HUES64 (cell line): ENCODE measurements around the gene CDHR5.

Experiments
- H3K27ac ChIP-seq: 2 replicates; pipeline ENCODE4 v1.7.0; 2013; ENCODE audit warnings: low read depth, low read length, inconsistent platforms
- H3K27me3 ChIP-seq: 2 replicates; pipeline ENCODE4 v1.6.1; 2013; ENCODE audit warnings: mild to moderate bottlenecking, low read length; ENCODE audit not compliant: insufficient read depth
- H3K36me3 ChIP-seq: 2 replicates; pipeline ENCODE4 v1.6.1; 2013; ENCODE audit warnings: mild to moderate bottlenecking, low read length; ENCODE audit not compliant: insufficient read depth
- H3K4me1 ChIP-seq: 2 replicates; pipeline ENCODE4 v1.6.1; 2013; ENCODE audit warnings: mild to moderate bottlenecking, low read length, moderate library complexity; ENCODE audit not compliant: insufficient read depth
- H3K4me3 ChIP-seq: 2 replicates; pipeline ENCODE4 v1.5.1; 2013; ENCODE audit warnings: mild to moderate bottlenecking, low read length, moderate library complexity
- H3K9ac ChIP-seq: 2 replicates; pipeline ENCODE4 v1.6.1; 2013; ENCODE audit warnings: mild to moderate bottlenecking, low read depth, low read length
- H3K9me3 ChIP-seq: 2 replicates; pipeline ENCODE4 v1.6.1; 2013; ENCODE audit warnings: low read depth, low read length; ENCODE audit not compliant: insufficient read depth
- WGBS: fragments of 150-250, 120-280 bp; methylation state at CpG from one replicate; pipeline ENCODE4 v1.1.7; 2013; ENCODE audit warnings: missing lambda C conversion rate; 5-methylcytosine and 5-hydroxymethylcytosine counted together

The CDHR5 gene

DNA sequence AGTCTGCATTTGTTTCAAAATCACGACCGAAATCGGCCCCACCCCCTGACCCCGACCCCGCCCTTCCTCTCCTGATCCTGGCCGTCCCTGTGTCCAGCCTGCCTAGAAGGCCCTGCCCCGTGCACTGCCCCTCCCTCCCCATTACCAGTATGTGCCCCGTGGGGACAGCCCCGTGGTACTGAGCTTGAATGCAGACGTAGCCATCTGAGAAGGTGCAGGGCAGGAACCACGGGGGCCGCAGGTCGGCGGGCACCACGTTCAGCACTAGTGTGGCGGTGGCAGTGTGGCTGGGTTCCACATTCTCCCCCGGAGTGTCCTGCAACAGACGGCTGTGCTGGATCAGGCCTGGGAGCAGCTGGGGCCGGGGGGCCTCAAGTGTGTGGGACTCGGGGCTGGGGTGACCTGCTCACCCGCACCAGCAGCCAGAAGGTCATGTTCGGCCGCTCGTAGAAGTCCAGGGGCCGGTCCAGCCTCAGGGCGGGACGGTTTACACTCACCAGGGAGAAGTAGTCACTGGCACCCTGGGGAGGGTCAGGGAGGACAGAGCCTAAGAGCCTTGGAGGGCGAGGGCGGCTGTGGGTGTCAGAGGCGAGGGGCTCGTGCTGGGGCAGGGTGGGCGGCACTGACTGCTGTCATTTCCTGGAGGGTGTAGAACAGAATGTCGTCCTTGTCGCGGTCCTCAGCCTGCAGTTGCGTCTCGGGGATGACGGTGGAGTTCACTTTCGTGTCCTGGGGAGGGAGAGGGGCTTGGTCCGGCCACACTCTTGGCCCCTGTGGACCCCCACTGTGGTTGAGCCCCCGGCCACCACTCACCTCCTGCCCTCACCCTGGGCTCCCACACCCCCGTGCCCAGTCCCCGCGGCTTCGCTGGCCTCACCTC lies 3.6 kb downstream of the CDHR5 start:
- Histone ChIP-seq H3K4me1 (no peaks in the 10 kb centered on the region; the same call in 1 of the 2 replicates), H3K27ac (no peak overlapping the region), H3K36me3 (peaks cover 5% of the 10 kb centered on the region; the same call in 1 of the 2 replicates), H3K27me3 (no peaks in the 10 kb centered on the region; the same call in 1 of the 2 replicates), H3K9ac (no peak overlapping the region), H3K9me3 (no peaks in the 10 kb centered on the region), H3K4me3 (no peak overlapping the region)
- WGBS = 87% methylated on average over 45 of the region's 45 CpGs

DNA sequence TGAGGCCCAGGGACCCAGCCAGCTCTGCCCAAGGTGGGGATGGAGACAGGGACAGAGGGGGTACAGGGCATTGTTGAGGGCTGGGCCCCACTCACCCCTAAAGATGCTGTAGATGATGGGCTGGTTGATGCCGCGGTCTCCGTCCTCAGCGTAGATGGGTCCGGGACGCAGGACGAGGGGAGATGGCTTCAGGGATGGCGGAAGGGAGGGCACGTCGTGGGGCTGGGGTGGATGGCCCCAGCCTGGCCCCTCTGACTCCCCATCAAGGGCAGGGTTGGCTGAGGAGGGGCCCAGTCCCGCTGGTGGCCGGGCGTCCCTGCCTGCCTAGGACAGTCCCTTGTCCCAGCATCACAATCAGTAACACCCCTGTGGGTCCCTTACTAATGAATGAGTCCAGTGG lies 4.6 kb downstream of the CDHR5 start:
- Histone ChIP-seq H3K4me3 (no peak overlapping the region), H3K27ac (no peak overlapping the region), H3K9me3 (no peaks in the 10 kb centered on the region), H3K4me1 (peaks cover 2% of the 10 kb centered on the region; the same call in 1 of the 2 replicates), H3K36me3 (peaks cover 5% of the 10 kb centered on the region; the same call in 1 of the 2 replicates), H3K9ac (no peak overlapping the region), H3K27me3 (no peaks in the 10 kb centered on the region)
- WGBS = 94% methylated on average over 13 of the region's 13 CpGs

DNA sequence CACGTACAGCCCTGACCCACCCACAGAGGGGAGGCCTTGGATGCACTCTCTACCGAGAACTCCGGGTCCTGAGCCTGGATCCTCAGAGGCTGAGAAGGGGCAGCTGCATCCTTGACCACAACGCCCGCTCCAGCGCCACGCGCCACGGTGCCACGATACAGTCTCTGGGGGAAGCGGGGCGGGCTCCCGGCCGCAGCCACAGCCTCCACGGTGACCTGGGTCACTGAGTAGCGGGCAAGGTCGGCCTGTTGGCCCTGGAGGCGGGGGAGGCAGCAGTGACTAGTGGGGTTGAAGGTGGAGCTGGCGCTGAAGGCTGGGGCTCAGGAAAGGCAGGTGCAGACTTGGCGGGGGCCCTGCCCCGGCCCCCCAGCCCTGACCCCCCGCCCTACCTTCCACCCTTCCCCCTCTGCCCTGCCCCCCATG lies 5.1 kb downstream of the CDHR5 start:
- Histone ChIP-seq H3K27ac (no peak overlapping the region), H3K9me3 (no peaks in the 10 kb centered on the region), H3K9ac (no peak overlapping the region), H3K27me3 (no peaks in the 10 kb centered on the region), H3K4me3 (no peak overlapping the region), H3K4me1 (peaks cover 2% of the 10 kb centered on the region; the same call in 1 of the 2 replicates), H3K36me3 (peaks cover 5% of the 10 kb centered on the region; the same call in 1 of the 2 replicates)
- whole genome bisulfite sequencing = 94% methylated on average over 18 of the region's 22 CpGs

DNA sequence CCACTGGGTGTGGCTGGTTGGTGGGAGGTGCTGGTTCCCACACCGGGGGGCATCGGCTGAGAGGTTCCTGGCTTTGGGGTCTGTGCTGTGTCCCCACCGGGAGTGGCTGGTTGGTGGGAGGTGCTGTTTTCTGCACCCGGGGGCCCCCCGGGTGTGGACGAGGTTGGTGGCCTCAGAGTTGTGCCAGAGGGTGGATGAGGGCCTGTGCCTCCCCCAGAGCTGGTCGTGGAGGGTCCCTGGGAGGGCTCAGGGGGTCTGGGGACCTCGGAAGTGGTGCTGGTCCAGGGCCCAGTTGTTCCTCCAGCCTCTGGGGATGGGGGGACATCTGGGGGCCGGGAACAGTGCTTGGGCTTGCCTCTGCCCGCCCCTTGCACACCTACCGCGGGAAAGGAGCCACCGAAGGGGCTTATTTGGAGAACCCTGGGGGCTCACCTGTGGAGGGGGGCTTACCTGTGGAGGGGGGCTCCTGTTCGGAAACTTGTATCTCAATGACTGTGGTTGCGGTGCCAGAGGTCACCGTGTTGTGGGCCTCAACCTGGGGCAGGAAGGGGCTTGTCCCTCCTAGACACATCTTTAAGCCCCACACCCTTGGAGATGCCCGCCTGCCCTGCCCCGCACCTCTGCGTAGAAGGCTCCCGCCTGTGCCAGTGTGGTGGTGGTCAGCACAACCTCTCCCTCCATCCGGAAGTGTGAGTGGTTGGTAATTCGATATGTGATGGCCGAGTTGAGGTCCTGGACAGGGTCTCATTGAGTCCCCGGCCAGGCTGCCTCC lies 5.7 kb downstream of the CDHR5 start:
- 93% methylated on average over 24 of the region's 24 CpGs for WGBS
- H3K9ac ChIP-seq = no peak overlapping the region
- peaks cover 7% of the 10 kb centered on the region; the same call in 1 of the 2 replicates for H3K36me3 ChIP-seq
- no peaks in the 10 kb centered on the region for H3K9me3 ChIP-seq
- peaks cover 2% of the 10 kb centered on the region; the same call in 1 of the 2 replicates for H3K4me1 ChIP-seq
- H3K27me3 ChIP-seq = no peaks in the 10 kb centered on the region
- H3K4me3 ChIP-seq = no peak overlapping the region
- H3K27ac ChIP-seq = no peak overlapping the region

DNA sequence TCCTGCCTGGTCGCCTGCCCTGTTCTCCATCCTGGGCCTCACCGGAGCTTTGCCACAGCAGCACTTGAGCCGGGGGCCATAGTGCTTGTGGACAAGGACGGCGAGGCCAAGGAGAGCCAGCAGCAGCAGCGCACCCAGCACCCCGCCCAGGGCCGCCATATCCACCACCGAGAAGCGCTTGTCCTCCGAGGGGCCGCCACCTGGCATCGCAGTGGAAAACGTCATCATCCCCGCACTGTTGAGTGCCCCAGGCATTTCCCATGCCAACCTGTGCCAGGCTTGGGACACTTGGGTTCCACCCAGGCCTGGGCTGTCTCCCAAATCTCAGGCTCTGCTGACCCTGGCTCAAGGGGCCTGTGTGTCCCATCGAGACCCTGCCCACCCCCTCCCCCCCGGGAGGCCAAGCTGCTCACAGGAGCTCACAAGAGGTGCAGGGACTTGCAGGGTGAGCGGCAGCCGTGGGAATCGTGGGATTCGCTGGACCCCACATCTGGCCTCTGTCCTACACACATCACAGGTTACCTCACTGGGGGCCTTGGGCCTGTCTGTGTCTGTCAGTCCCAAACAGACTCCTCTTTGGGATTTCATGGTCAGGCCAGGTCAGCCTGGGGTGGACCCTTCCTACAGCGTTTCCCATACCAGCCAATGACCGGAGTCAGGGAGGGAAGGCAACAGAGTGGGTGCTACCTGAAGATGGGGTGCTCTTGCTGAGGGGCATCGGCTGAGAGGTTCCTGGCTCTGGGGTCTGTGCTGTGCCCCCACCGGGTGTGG lies 6.7 kb downstream of the CDHR5 start:
- Histone ChIP-seq H3K9me3 (no peaks in the 10 kb centered on the region), H3K4me3 (no peak overlapping the region), H3K27me3 (no peaks in the 10 kb centered on the region), H3K27ac (no peak overlapping the region), H3K9ac (no peak overlapping the region), H3K4me1 (peaks cover 2% of the 10 kb centered on the region; the same call in 1 of the 2 replicates), H3K36me3 (peaks cover 10% of the 10 kb centered on the region)
- 97% methylated on average over 25 of the region's 25 CpGs for WGBS

DNA sequence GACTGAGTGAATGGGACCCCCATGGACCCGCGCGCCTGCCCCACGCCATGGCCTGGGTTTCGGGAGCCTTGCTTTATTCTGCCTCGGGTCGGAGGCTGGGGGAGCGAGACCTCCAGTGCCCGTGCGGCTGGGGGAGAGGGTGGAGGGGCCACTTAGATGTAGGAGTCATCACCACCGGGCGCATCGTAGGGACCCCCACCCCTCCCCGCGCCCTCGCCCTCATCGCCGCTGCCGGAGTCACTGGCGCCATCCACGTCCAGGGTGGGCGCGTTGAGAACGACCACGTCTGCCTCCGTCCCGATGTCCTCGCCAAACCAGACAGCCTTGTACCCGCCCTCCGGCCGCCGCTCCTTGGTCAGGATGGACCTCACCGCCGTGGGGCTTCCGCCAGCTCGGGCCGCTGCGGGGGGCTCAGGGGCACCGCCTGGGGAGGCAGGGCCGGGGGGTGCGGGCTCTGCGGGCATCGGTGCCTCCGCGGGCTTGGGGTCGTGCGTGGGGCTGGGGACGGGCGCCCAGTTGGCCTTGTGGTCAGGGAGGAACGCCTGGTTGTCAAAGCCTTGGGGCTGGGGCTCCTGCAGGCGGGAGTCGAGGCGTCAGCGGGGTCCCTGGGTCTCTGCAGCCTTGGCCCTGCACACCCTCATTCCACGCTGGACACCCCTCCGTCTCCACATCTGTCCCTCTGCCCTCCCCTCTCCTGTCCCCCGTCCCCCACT lies 7.4 kb downstream of the CDHR5 start:
- Histone ChIP-seq H3K27ac (no peak overlapping the region), H3K9me3 (no peaks in the 10 kb centered on the region), H3K4me1 (peaks cover 2% of the 10 kb centered on the region; the same call in 1 of the 2 replicates), H3K4me3 (no peak overlapping the region), H3K9ac (no peak overlapping the region), H3K36me3 (peaks cover 17% of the 10 kb centered on the region), H3K27me3 (no peaks in the 10 kb centered on the region)
- 95% methylated on average over 57 of the region's 57 CpGs for WGBS

DNA sequence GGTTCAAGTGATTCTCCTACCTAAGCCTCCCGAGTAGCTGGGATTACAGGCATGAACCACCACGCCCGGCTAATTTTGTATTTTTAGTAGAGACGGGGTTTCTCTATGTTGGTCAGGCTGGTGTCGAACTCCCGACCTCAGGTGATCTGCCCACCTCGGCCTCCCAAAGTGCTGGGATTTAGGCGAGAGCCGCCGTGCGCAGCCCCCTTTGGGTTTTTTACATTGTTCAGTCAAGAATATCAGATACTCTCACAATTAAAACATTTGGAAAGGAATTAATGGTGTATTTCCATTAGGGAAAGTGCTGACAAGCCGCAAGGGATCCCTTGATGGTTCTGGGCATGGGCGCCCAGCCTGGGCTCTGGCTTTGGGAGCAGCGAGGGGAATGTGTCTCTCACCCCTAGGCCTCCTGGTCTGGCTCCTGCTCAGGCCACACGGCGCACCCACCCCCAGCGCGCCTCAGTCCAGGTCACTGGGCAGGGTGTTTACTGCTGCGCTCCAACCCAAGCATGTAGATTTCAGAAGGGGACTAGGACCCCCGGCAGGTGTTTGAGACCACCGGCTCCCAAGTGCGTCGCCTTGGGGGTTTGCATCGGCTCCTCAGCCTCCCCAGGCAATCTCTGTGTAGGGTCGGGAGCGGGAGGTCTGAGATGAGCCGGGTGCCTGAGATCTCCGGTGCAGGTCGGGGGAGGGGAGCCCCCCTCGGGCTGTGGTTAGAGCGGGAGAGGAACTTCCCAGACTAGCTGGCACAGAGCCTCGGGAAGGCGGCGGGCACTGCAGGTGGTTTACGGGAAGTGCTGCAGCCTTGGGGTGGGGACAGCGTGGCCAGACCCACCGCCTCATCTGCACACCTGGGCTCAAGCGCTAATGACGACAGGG lies 8.2 kb downstream of the CDHR5 start:
- Histone ChIP-seq H3K9ac (peak overlapping the region; percentile 79; the same call in 1 of the 2 replicates), H3K36me3 (peaks cover 25% of the 10 kb centered on the region), H3K4me3 (peak overlapping the region; percentile 70), H3K27me3 (no peaks in the 10 kb centered on the region), H3K4me1 (peaks cover 2% of the 10 kb centered on the region; the same call in 1 of the 2 replicates), H3K9me3 (no peaks in the 10 kb centered on the region), H3K27ac (no peak overlapping the region)
- 91% methylated on average over 39 of the region's 39 CpGs for WGBS

DNA sequence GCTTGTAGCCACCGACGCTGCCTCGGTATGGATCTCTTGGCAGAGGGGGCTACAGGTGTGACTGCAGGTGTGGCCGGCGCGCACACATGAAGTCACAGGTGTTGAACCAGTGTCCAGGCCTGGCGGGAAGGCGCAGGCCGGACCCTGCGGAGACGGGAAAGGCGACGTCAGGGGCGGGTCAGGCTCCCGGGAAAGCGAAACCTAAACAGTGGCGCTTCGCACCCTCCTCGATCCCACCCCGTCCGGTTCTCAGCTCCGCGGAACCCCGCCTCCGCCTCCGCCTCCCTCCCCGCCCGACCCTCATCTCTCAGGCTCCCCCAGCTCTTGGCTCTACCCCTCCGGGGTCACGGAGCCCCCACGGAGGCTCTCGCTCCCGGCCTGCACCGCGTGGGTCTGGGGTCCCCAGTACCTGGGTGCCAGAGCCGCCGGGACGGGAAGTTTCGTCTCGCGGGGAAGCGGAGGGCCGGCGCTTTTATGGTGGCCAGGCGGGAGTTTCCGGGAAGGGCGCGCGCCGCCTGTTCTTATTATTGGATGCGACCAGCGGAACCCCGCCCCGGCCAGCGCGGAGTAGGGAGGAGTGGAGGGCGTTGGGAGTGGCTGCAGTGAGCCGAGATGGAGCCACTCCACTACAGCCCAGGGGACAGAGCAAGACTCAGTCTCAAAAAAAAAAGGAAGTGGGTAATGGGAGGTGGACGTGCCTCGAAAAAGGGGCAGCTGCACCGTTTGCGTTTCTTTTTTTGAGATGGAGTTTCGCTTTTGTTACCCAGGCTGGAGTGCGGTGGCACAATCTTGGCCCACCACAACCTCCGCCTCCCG lies 9.0 kb downstream of the CDHR5 start, which contains the start of gene IRF7:
TSS of gene IRF7 (minus strand) at position 447 of the 816 bp plus-strand sequence. CDS start 586 bp downstream, outside the sequence.
- no peaks in the 10 kb centered on the region for H3K27me3 ChIP-seq
- H3K36me3 ChIP-seq = peaks cover 34% of the 10 kb centered on the region
- H3K4me1 ChIP-seq = peaks cover 2% of the 10 kb centered on the region; the same call in 1 of the 2 replicates
- WGBS = 10% methylated on average over 66 of the region's 66 CpGs
- H3K4me3 ChIP-seq = peak within 1 kb of the TSS; percentile 70
- peak within 1 kb of the TSS; percentile 79 for H3K9ac ChIP-seq
- peak within 1 kb of the TSS; percentile 84 for H3K27ac ChIP-seq
- no peaks in the 10 kb centered on the region for H3K9me3 ChIP-seq
